ENCODE measurements around the gene SPATA1.
A peak's percentile ranks its signal among the peaks of the same experiment; 100 is the strongest.
"Not testable (repeated sequence)": the region's sequence is repeated elsewhere in the genome, so short reads cannot be mapped to it uniquely, and the experiment has no call there.

Gene SPATA1

DNA sequence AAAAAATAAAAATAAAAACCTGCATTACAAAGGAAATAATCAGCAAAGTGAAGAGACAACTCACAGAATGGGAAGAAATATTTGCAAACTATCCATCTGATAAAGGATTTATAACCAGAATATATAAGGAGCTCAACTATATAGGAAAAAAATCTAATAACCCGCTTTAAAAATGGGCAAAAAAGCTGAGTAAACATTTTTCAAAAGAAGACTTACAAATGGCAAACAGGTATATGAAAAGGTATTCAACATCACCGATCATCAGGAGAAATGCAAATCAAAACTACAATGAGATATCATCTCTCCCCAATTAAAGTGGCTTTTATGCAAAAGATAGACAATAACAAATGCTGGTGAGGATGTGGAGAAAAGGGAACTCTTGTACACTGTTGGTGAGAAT, 4.0 kb downstream of the SPATA1 start:
- DNase-seq, result no peak

DNA sequence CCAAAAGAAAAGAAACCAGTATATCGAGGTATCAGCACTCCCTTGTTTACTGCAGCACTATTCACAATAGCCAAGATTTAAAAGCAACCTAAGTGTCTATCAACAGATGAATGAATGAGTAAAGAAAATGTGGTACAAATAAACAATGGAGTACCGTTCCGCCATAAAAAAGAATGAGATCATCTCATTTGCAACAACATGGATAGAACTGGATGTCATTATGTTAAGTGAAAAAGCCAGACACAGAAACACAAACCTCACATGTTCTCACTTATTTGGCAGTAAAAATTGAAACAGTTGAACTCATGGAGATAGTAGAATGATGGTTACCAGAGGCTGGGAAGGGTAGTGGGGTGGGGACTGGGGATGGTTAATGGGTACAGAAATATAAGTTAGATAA, 4.5 kb downstream of the SPATA1 start:
- no peak for DNase-seq

DNA sequence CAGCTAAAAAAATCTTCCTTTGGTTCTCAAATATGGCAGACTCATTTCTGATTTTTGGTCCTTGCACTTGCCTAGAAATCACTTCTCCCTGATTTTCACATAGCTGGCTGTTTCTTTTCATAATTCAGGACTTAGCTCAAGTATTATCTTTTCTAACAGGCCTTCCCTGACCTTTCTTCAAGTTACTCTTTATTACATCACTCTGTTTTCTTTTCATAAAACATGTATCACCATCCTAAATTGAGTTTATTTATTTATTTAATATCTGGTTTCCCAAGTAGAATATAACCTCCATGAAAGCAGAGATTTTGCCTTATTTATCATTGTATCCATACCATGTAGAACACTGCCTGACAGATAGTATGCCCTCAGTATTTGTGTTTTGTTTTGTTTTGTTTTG, 18.4 kb downstream of the SPATA1 start:
- no peak for DNase-seq

DNA sequence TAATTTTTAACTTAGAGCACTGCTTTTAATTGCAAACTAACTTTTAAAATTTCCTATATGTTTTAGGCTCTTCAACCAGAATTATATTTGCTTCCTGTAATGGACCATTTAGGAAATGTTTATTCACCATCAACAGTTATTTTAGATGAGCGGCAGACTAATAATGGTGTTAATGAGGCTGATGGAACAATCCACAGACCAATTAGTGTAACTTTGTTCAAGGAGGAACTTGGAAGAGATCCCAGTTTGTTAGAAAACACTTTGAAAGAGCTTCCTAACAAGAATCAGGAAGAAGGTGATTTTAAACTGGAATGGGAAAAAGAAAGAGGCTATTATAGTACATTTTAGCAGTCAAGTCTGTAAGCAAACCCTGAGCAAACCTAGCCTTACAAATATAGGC, 19.6 kb downstream of the SPATA1 start:
- DNase-seq, result no peak

DNA sequence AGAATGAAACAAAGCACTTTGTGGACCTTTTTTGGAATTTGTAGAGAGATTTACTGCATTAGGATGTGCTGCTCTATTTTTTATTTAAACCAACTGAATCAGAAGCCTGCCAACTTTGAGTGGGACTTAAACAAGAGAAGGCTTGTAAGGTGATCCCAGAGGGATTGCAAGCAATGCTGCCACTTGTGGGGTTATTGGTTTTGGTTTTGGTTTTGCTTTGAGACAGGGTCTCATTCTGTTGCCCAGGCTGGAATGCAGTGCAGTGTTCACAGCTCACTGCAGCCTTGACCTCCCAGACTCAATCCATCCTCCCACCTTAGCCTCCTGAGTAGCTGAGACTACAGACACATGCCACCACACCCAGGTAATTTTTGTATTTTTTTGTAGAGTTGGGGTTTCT, 32.4 kb downstream of the SPATA1 start:
- DNase-seq, result no peak

DNA sequence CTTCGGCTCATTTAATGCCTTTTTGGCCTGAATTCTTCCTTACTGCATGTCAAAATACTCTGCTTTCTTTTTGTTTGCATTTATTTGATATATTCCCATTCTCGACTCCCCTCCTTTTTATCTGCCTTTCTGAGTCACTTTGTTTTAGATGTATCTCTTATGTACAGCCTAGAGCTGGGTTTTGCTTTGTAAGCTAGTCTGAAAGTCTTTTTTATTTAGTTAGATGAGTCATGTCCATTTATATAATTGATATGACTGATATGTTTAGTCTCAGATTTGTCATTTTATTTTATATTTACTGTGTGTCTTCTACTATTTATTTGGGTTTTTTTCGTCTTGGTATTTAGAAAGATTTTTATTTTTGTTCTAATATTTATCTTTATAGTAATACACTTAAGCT, 33.8 kb downstream of the SPATA1 start:
- peak; percentile 62 for DNase-seq

DNA sequence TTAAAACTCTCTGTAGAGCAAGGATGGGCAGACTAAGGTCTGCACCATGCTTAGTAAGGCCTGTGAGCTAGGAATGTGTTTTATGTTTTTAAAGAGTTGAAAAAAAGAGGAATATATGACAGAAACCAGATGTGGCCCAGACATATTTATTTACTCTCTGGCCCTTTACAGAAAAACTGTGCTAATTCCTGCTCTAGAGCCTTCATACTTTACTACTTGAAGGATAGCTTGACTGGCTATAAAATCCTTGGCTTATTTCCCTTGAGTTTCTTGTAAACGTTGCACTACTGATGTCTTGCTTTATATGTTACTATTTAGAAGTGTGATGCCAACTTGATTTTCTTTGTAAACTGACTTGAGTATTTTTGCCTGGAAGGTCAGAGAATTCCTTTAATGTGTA, 34.6 kb downstream of the SPATA1 start:
- no peak for DNase-seq

DNA sequence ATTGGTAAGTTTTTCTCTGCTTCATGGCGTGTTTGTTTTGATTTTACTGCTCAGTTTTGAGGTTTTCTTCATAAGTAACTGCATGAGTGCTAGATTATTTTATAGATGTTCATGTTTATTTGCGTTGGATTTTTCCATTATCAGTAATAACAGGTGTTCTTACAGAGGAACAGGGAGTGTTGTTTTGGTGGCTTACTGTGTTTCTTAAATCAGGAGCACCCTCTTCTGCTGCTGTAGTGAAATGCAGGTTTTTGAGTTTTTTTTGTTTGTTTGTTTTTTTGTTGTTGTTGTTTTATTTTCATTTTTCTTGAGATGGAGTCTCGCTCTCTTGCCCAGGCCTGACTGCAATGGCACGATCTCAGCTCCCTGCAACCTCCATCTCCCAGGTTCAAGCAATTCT, 35.5 kb downstream of the SPATA1 start:
- peak; percentile 37 for DNase-seq

DNA sequence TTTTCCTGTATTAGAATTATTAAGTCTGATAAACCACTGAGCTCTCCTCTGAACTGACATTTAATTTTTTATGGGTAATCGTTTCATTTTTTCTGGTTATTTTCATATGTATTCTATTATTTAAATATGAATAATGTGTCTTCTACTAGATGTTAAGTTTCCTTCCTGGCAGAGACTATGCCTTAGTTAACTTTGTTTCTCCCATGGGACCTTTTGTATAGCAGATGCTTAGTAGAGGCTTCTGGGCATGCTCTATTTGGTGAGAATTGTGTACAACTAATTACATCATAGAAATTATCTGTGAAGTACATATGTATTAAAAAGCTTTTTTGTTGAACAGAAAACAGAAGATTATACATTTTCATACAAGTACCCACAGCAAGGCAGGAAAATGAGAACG, 44.6 kb downstream of the SPATA1 start:
- no peak for DNase-seq

DNA sequence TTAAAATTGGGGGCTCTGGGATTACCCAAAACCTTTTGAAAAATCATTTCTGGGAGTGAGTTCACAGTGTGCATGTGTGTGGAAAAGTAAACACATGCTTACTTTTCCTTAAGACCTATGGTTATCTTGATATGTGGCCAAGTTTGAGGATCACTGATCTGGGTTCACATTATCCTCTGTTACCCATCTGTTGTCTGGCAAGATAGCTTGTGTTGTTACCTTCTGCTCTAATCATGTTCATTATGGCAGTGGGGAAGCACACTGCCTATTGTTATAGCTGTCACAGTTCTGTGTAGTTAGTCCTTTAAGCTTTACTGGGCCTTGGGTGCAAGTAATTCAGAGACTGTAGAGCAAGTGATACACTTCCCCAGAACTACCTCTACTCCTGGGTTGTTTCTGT, 63.0 kb downstream of the SPATA1 start:
- DNase-seq, result no peak

DNA sequence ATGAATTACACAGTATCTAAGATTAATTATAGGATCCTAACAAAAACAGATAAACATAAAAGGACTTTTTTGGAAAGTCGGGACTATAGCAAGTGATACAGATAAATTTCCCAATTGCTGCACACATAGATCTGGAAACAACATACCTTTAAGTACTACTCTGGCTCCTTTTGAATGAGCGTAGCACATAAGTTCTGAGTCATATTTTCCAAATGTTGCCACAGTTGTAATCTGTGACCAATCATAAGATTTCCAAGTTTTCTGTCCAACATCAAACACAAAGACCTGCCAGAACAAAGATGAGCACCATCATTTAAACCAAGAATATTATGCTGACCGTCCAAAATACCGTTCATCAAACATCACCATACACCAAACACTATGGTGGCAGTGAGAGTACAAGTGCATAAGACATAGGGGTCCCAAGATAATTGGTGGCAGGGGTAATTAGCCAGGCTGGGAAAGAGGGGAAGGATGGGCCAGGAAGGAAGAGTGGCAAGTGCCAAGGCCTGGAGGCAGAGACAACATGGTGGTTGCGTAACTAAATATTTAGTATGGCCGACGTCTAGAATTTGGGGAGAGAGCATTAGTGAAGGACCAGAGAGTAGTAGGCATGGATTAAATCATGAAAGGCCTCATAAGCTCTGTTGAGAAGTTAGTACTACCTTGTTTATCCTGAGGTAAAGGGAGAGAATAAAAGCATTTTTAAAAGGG, 64.4 kb downstream of the SPATA1 start:
- no peak for DNase-seq

DNA sequence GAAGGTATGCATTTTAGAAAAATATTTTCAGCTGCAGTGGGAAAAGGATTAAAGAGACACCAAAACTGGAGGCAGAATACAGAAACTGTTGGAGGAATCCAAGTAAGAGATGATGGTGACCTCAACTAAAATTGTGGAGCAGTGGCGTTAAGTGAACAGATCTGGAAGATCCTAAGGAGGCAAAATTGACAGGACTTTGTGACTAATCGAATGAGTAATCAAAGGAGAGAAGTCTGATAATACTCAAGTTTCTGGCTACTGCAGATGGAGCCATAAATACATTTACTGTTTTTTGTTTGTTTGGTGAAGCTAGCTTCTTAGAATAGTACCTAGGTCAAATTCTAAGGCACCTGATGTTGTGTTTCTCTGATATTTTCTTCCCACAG, 65.0 kb downstream of the SPATA1 start:
- no peak for DNase-seq

DNA sequence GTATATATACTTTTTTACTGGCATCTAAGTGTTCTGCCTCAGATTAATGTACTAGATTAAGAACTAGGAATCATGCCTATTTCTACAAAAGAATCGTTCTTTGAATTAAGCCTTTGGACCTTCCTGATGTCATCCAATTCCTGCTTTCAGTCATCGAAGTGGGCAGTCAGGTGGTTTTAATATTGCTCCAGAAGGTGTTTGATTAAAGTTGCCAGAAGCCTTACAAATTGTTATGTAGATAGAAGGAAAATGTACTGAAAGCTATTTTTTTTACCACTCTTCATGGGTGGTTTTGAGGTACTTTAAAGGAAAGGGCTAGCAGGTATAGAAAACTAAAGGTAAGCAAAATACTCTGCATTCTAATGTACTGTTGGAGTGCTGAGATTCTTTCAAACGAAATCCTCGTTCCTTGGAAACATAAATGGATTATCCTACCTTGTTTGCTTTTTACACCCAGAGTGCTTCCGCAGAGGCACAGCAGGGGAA, 67.3 kb downstream of the SPATA1 start:
- DNase-seq, result peak; percentile 64

DNA sequence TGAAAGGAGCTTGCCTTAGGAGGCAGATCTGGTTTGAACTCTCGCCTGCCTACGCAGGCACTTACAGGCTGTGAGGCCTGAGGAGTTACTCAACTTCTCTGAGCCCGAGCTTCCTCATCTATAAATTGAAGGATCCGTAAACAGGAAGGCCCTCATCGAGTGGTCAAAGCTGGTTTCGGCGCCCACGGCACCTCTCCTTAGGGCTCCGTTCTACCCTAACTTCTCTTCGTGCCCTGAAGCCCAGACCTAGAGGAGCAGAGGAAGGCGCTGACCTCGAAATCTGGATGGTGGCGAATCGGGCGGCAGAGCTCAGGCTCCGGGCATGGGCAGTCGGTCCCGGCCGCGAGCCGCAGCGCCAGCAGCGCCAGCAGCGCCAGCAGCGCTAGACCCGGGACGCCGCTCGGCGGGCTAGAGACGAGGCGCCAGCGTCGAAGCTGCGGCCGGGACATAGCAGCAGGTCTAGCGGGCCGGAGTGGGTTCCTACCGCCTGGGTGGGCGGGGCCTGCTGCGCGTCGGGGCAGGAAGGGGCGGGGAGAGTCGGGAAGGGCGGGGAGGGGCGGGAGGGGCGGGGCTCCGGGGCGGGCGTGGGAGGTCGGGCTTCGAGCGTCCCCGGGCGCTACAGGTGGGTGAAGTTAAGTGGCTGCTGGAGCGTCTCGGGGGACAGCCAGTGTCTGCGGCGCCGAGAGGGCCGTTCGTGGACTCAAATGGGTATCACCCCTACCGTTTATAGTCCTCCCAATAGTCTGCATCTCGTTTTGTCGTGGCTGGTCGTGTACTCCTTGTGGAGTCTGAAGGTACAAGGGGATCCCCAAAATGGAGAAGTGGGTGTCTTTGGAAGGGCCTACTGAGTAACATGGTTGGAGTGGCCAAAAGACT, 68.0 kb downstream of the SPATA1 start, which contains the start of gene CTBS:
Gene CTBS, minus strand, starts transcription at position 474 of the 876 bp plus-strand sequence. Its CDS starts 25 bp downstream, at position 449.
- DNase-seq, result peak; percentile 98

DNA sequence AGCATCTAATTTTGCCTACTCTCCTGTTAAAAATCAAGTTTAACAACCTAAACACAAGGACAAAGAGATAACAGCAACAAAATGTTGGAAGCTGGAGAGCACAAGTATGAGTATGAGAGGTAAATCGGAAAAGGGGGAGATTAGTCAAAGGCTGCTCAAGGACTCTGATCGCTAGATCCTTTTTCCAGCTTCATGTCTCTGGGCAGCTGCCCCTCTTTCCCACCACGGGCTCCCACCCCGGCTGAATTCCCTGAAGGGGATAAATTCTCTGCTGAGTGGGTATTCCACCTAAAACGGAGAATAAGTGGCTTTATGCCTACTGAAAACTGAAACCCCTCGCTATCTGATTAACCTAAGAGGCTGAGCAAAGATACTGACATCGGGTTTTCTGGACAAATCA, 68.8 kb downstream of the SPATA1 start:
- DNase-seq, result no peak

DNA sequence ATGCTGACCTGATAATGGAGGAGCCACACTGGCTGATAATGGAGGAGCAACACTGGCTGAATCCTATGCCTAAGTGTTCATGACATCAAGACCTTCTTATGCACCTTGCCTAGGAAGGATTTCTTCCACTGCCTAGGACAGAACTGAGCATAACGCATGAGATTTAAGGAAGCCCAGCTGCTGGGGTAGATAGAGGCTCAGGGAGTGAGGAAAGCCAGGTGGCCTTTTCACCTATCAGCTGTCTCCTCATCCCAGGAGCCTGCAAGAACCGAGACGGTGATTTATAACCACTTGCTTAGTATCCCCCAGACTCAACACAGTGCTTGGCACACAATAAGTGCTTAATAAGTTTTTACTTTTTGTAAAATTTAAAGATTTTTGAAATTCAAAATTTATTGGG, 75.5 kb downstream of the SPATA1 start:
- no peak for DNase-seq

DNA sequence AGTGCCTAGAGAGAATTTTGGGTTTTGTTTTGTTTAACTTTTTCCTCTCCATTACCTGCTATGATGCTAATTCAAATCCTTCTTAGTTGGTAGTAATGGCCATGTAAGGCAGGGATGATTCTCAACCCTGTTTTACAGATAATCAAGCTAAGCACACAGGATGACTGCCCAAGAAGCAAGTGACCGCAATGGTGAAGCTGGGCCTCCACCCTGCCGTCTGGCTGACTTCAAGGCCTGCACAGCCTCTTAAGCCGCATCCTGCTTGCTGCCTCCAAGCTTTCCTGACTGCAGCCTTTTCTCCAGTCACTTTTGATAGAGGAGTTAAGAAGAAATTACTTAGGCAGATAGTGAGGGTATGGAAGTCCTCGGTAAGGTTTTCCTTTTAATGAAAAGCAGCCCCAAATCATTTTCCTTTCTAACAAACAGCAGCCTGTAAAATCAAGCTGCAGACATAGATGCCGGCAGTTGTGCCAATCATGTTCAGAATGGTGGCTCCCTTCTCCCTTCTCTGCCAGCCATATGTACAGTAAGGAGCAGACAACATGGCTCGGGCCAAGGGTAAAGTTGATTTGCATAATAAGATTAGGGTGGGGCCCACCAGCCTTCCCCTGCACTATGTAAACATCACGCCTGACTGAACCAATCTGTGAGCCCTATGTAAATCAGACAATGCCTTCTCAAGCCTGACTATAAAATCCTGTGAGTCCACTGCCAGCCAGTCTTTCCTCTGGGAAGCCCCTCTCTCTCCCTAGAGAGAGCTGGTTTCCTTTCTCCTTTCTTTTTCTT, 76.8 kb downstream of the SPATA1 start:
- DNase-seq, result peak; percentile 15

DNA sequence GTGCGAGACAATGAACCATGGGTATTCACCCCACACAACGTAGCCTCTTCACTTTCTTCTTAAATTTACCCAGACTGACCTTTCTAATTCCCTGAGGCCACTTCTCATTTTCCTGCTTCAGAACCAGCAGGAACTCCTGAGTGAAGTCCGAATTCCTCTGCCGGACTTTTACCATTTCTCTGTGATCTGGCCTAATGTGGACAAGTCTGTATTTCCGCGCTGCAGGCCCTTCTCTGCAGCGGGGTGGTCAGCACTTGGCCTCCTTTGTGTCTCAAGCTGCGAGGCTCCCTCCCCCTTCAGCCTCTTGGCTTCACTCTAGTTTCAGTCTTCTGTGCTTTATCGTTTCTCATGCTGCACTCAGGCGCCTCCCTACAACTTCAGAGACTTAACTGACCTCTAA, 77.5 kb downstream of the SPATA1 start:
- DNase-seq, result no peak

DNA sequence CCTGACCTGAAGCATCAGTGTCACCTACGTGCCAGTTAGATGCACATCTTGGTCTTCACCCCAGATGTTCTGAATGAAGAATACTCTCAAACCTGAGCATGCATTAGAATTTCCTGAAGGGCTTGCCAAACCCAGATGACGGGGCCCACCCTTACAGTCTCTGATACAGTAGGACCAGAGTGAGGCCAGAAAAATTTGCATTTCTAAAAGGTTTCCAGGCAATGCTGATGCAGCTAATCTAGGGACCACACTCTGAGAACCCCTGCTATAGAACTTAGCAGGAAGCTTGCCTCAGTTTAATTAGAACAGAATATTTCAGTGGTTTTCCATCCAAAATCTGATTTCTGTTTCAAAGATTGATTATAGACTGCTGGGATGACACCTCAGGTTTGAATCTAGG, 77.9 kb downstream of the SPATA1 start:
- DNase-seq, result no peak

DNA sequence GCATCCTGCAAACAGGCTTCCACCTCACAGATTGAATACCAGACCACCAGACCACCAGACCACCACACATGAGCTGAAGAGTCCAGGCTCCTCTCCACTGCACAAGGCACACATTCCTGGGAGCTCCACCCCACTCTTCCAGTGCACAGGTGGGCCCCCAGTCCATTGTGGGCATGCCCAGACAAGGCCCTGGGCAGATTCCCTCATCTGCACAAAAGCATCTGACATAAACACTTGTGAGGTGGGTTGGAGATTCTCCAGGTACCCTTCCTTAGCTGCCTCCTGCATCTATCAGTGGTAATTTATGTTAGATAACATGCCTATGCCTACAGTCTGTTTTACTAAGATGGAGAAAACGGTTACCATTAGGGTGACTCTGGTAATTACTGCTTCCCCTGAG, 79.6 kb downstream of the SPATA1 start:
- no peak for DNase-seq

DNA sequence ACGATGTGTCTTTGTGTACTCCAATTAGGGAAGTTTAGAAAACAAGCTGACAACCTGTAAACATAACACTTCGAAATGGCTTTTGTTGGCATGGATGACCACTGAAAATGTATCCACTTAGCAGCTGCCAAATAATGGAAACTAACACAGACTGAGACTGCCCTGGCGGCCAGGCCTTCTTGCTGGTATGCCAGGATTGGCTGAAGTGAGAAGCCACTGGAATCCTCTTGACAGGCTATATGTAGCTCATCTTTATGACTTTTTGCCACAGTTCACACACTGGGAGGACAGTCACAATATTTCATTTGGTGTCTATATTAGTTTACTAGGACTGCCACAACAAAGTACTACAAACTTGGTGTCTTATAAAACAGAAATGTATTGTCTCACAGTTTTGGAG, 80.9 kb downstream of the SPATA1 start:
- no peak for DNase-seq

DNA sequence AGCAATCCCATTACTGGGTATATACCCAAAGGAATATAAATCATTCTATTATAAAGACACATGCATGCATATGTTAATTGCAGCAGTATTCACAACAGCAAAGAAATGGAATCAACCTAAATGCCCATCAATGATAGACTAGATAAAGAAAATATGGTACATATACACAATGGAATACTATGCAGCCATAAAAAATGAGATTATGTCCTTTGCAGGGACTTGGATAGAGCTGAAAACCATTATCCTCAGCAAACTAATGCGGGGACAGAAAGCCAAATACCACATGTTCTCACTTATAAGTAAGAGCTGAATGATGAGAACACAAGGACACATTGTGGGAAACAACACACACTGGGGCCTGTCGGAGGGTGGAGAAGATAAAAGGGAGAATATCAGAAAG, 88.8 kb downstream of the SPATA1 start:
- not testable (repeated sequence) for DNase-seq

DNA sequence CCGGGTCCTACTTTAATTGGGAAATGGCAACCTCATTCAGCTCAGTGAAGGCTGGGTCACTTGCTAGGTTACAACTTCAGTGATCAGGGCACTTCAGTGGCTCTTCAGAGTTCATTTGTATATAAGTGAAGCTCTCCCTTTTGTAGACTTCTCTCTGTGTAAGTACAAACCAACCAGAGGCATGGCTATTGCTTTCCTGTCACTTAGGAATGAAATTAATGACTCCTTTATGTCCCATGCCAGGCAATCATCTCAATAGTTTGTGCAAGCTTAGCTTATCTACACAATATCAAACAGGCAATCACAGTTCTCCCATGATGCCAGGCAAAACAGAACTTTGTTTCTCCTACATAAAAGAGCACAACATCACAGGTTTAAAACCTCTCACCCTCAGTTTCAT, 90.8 kb downstream of the SPATA1 start:
- DNase-seq, result no peak
